HCT116 (cell line): ENCODE results near the gene RBM12. TPM values are rescaled to one million over a fixed set of nuclear protein-coding genes. Genes with fewer than 3 reads are reported as not detected.

Experiments used
- ATAC-seq: fragments of 200-7000 bp; cut with Tn5 transposase; 2 replicates; pipeline ENCODE4 v1.9.1; 2020; ENCODE audit warnings: mild to moderate bottlenecking, moderate library complexity
- BruUV-seq: library from RNA; stranded (reverse); fragments of 400-500 nt; replicated peaks from 2 replicates; lab custom pipeline; 2021; lab: Mats Ljungman, UMichigan
- CTCF ChIA-PET: fragments of 300-600 bp; sonication (Branson Sonifier 250); formaldehyde crosslinking; loops from one replicate; lab custom pipeline; 2021; ENCODE audit warnings: antibody characterized with exemption; lab: Charles Lee
- POLR2A ChIA-PET: fragments of 300-600, 350-600 bp; sonication (Branson Sonifier 250); formaldehyde crosslinking; loops from one replicate; lab custom pipeline; 2021; ENCODE audit warnings: antibody characterized with exemption; lab: Charles Lee
- RAD21 ChIA-PET, 2 experiments: fragments of 300-600 bp; sonication (Branson Sonifier 250); formaldehyde crosslinking; loops; one replicate each; lab custom pipeline; 2023; ENCODE audit warnings: low total read pairs in 2 of 2; ENCODE audit not compliant: uncharacterized antibody in 2 of 2, unreplicated experiment in 2 of 2, low non-redundant PET in 1 of 2; lab: Charles Lee
- DNase-seq: peaks from one replicate; pipeline ENCODE4 v3.0.0-alpha.2; 2010; ENCODE audit warnings: low read depth, low spot score
- H2AFZ ChIP-seq: fragments of 200-600 bp; shearing (Covaris generic), sonication (generic); 2 replicates; pipeline ENCODE4 v1.6.1; 2017; ENCODE audit warnings: low read depth, mixed run types, mixed read lengths, antibody characterized with exemption, low read length; ENCODE audit not compliant: poor library complexity, severe bottlenecking
- H3K27ac ChIP-seq: 2 replicates; pipeline ENCODE4 v1.5.1; 2012; ENCODE audit warnings: low read depth, low read length
- H3K27me3 ChIP-seq: fragments of 200-600 bp; sonication (generic); 2 replicates; pipeline ENCODE4 v1.6.1; 2016; ENCODE audit warnings: mixed run types, low read length, mixed read lengths; ENCODE audit not compliant: insufficient read depth
- H3K36me3 ChIP-seq, 2 experiments: fragments of 200-500 bp in 1 of 2; fragments of 200-600 bp in 1 of 2; sonication (Bioruptor generic) in 1 of 2; sonication (generic) in 1 of 2; 2 replicates each; pipeline versions ENCODE4 v1.5.1 to v1.6.1; 2014 to 2016; ENCODE audit warnings: low read length in 2 of 2, inconsistent platforms in 1 of 2, mixed read lengths in 1 of 2, mixed run types in 1 of 2; ENCODE audit not compliant: insufficient read depth in 2 of 2, control insufficient read depth in 1 of 2
- H3K4me1 ChIP-seq, 2 experiments: fragments of 200-600 bp in 1 of 2; sonication (generic) in 1 of 2; 2 replicates each; pipeline versions ENCODE4 v1.5.1 to v1.6.1; 2012 to 2017; ENCODE audit warnings: low read length in 2 of 2, inconsistent platforms in 1 of 2, mild to moderate bottlenecking in 1 of 2, mixed read lengths in 1 of 2, mixed run types in 1 of 2, moderate library complexity in 1 of 2; ENCODE audit not compliant: insufficient read depth in 2 of 2, control insufficient read depth in 1 of 2
- H3K4me2 ChIP-seq: fragments of 200-600 bp; sonication (generic); 2 replicates; pipeline ENCODE4 v1.6.1; 2017; ENCODE audit warnings: mixed run types, low read length, mixed read lengths
- H3K4me3 ChIP-seq, 2 experiments: fragments of 200-600 bp in 1 of 2; sonication (generic) in 1 of 2; replicated peaks in 1 of 2; 2 replicates each; pipeline ENCODE4 v1.5.1; 2011 to 2016; ENCODE audit warnings: low read length in 2 of 2, control low read depth in 1 of 2, low read depth in 1 of 2, mild to moderate bottlenecking in 1 of 2, mixed read lengths in 1 of 2, mixed run types in 1 of 2
- H3K79me2 ChIP-seq: fragments of 200-600 bp; sonication (generic); 2 replicates; pipeline ENCODE4 v1.6.1; 2017; ENCODE audit warnings: mild to moderate bottlenecking, mixed run types, low read length, moderate library complexity, mixed read lengths; ENCODE audit not compliant: insufficient read depth
- H3K9ac ChIP-seq: fragments of 200-600 bp; sonication (generic); 2 replicates; pipeline ENCODE4 v1.6.1; 2016; ENCODE audit warnings: low read length, mixed read lengths
- H3K9me2 ChIP-seq: fragments of 200-600 bp; sonication (generic), shearing (Covaris generic); 2 replicates; pipeline ENCODE4 v1.6.1; 2017; ENCODE audit warnings: mixed run types, mild to moderate bottlenecking, moderate library complexity; ENCODE audit not compliant: insufficient read depth
- H3K9me3 ChIP-seq, 2 experiments: fragments of 200-500 bp in 1 of 2; fragments of 200-600 bp in 1 of 2; sonication (Bioruptor generic) in 1 of 2; sonication (generic) in 1 of 2; 2 replicates each; pipeline ENCODE4 v1.6.1; 2014 to 2017; ENCODE audit warnings: low read length in 2 of 2, mixed read lengths in 2 of 2, inconsistent platforms in 1 of 2, low read depth in 1 of 2, mild to moderate bottlenecking in 1 of 2, mixed run types in 1 of 2, moderate library complexity in 1 of 2; ENCODE audit not compliant: control insufficient read depth in 1 of 2, insufficient read depth in 1 of 2
- H4K20me1 ChIP-seq: fragments of 200-600 bp; sonication (generic), shearing (Covaris generic); 2 replicates; pipeline ENCODE4 v1.6.1; 2017; ENCODE audit warnings: mixed run types, mild to moderate bottlenecking, moderate library complexity; ENCODE audit not compliant: insufficient read depth
- ATF3 ChIP-seq: IDR thresholded peaks from 2 replicates; pipeline ENCODE4 v1.6.1; 2012
- CBX3 ChIP-seq: IDR thresholded peaks from 2 replicates; pipeline ENCODE4 v1.6.1; 2012; ENCODE audit warnings: low read depth
- CTCF ChIP-seq, 3 experiments: fragments of 200-600 bp in 1 of 3; sonication (generic) in 1 of 3; IDR thresholded peaks in 2 of 3; conservative IDR thresholded peaks in 1 of 3; 2 replicates each; pipeline ENCODE4 v1.5.1; 2012 to 2017; ENCODE audit warnings: low read depth in 2 of 3, low read length in 2 of 3, antibody characterized with exemption in 1 of 3, borderline replicate concordance in 1 of 3, control low read depth in 1 of 3, mild to moderate bottlenecking in 1 of 3, mixed read lengths in 1 of 3, mixed run types in 1 of 3, moderate library complexity in 1 of 3; ENCODE audit not compliant: insufficient read depth in 1 of 3
- EZH2 ChIP-seq: fragments of 200-600 bp; sonication (generic); IDR thresholded peaks from 2 replicates; pipeline ENCODE4 v1.6.1; 2017; ENCODE audit warnings: antibody characterized with exemption, mixed run types
- EZH2phosphoT487 ChIP-seq: fragments of 200-600 bp; IDR thresholded peaks from 2 replicates; pipeline ENCODE4 v1.6.1; 2018; ENCODE audit warnings: antibody characterized with exemption, borderline replicate concordance
- FOSL1 ChIP-seq: IDR thresholded peaks from 2 replicates; pipeline ENCODE4 v1.6.1; 2012; ENCODE audit warnings: low read depth
- JUND ChIP-seq: IDR thresholded peaks from 2 replicates; pipeline ENCODE4 v1.6.1; 2012
- POLR2A ChIP-seq: IDR thresholded peaks from 2 replicates; pipeline ENCODE4 v1.7.0; 2011; ENCODE audit warnings: borderline replicate concordance; ENCODE audit not compliant: insufficient read depth, insufficient read length; ENCODE audit errors: extremely low read depth
- POLR2AphosphoS5 ChIP-seq: IDR thresholded peaks from 2 replicates; pipeline ENCODE4 v1.6.1; 2011; ENCODE audit warnings: mild to moderate bottlenecking, low read depth, low read length, moderate library complexity
- RAD21 ChIP-seq: IDR thresholded peaks from 2 replicates; pipeline ENCODE4 v1.6.1; 2012; ENCODE audit warnings: low read depth, mild to moderate bottlenecking
- SIN3A ChIP-seq: IDR thresholded peaks from 2 replicates; pipeline ENCODE4 v1.6.1; 2012; ENCODE audit warnings: low read depth
- SP1 ChIP-seq: IDR thresholded peaks from 2 replicates; pipeline ENCODE4 v1.6.1; 2012; ENCODE audit warnings: low read depth
- SRF ChIP-seq: IDR thresholded peaks from 2 replicates; pipeline ENCODE4 v1.6.1; 2012; ENCODE audit warnings: low read depth
- TCF7L2 ChIP-seq: IDR thresholded peaks from 2 replicates; pipeline ENCODE4 v1.7.0; 2011; ENCODE audit warnings: borderline replicate concordance, inconsistent platforms; ENCODE audit not compliant: insufficient read depth, insufficient read length; ENCODE audit errors: extremely low read depth
- ZBTB33 ChIP-seq: IDR thresholded peaks from 2 replicates; pipeline ENCODE4 v1.6.1; 2011; ENCODE audit warnings: mild to moderate bottlenecking, low read length, moderate library complexity; ENCODE audit not compliant: insufficient replicate concordance; ENCODE audit errors: extremely low read depth
- ZFX ChIP-seq: fragments of 450-650 bp; IDR thresholded peaks from 2 replicates; pipeline ENCODE4 v1.6.1; 2017
- intact Hi-C: fragments of 100-400 bp; cut with micrococcal nuclease; formaldehyde crosslinking; loops from 2 replicates; pipeline ENCODE4 v1.10.0; 2022
- total RNA-seq: library from RNA; stranded (reverse); gene quantifications from one replicate; pipeline ENCODE4 v1.2.1, GENCODE V29; 2021; ENCODE audit not compliant: unreplicated experiment
- TF ChIP-seq, protein P1 (sequence below): IDR thresholded peaks from 2 replicates; pipeline ENCODE4 v1.6.1; 2012; ENCODE audit warnings: low read depth

The RBM12 gene
- total RNA-seq, 1 experiment from 2014 or later, result 110 TPM

GRCh38 chr20:35599776-35600120 lies 65.0 kb downstream of the RBM12 start:
- POLR2A ChIA-PET, result no interaction called here
- Histone ChIP-seq H3K9ac (no peak overlapping the region), H3K27me3 (no peaks in the 10 kb centered on the region), H3K9me2 (no peaks in the 10 kb centered on the region), H3K36me3 (no peaks in the 10 kb centered on the region), H2AFZ (no peak overlapping the region), H3K4me2 (no peak overlapping the region), H3K9me3 (no peaks in the 10 kb centered on the region), H3K4me1 (peaks cover 0 to 8% of the 10 kb centered on the region in 2 experiments; a peak in 1 of 4 replicates), H3K79me2 (no peaks in the 10 kb centered on the region), H3K4me3 (no peak overlapping the region), H4K20me1 (no peaks in the 10 kb centered on the region), H3K27ac (no peak overlapping the region)
- DNase-seq (no peak), ATAC-seq (no peak)
- BruUV-seq, result no TSS peak
- RAD21 ChIA-PET, result no interaction called here
- intact Hi-C loops, result no loop called here
- TF ChIP-seq EZH2 (no peak), CBX3 (no peak), EZH2phosphoT487 (no peak), POLR2AphosphoS5 (no peak), RAD21 (no peak), SP1 (no peak), ZBTB33 (no peak), SIN3A (no peak), FOSL1 (no peak), JUND (no peak), SRF (no peak), CTCF (IDR thresholded peaks at IDR 0.05 in 2 of 3, conservative IDR thresholded peaks at IDR 0.05 in 1 of 3; ENCODE audit: borderline replicate concordance in 1 of 3, insufficient read depth in 1 of 3, low read depth in 2 of 3, low read length in 2 of 3) (no peak), ATF3 (no peak), TCF7L2 (no peak), ZFX (no peak), POLR2A (no peak)
- TF ChIP-seq, protein P1, sequence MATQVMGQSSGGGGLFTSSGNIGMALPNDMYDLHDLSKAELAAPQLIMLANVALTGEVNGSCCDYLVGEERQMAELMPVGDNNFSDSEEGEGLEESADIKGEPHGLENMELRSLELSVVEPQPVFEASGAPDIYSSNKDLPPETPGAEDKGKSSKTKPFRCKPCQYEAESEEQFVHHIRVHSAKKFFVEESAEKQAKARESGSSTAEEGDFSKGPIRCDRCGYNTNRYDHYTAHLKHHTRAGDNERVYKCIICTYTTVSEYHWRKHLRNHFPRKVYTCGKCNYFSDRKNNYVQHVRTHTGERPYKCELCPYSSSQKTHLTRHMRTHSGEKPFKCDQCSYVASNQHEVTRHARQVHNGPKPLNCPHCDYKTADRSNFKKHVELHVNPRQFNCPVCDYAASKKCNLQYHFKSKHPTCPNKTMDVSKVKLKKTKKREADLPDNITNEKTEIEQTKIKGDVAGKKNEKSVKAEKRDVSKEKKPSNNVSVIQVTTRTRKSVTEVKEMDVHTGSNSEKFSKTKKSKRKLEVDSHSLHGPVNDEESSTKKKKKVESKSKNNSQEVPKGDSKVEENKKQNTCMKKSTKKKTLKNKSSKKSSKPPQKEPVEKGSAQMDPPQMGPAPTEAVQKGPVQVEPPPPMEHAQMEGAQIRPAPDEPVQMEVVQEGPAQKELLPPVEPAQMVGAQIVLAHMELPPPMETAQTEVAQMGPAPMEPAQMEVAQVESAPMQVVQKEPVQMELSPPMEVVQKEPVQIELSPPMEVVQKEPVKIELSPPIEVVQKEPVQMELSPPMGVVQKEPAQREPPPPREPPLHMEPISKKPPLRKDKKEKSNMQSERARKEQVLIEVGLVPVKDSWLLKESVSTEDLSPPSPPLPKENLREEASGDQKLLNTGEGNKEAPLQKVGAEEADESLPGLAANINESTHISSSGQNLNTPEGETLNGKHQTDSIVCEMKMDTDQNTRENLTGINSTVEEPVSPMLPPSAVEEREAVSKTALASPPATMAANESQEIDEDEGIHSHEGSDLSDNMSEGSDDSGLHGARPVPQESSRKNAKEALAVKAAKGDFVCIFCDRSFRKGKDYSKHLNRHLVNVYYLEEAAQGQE, result no peak
- CTCF ChIA-PET, result no interaction called here
